Measurements from ENCODE around the gene FTSJ3.

DNA sequence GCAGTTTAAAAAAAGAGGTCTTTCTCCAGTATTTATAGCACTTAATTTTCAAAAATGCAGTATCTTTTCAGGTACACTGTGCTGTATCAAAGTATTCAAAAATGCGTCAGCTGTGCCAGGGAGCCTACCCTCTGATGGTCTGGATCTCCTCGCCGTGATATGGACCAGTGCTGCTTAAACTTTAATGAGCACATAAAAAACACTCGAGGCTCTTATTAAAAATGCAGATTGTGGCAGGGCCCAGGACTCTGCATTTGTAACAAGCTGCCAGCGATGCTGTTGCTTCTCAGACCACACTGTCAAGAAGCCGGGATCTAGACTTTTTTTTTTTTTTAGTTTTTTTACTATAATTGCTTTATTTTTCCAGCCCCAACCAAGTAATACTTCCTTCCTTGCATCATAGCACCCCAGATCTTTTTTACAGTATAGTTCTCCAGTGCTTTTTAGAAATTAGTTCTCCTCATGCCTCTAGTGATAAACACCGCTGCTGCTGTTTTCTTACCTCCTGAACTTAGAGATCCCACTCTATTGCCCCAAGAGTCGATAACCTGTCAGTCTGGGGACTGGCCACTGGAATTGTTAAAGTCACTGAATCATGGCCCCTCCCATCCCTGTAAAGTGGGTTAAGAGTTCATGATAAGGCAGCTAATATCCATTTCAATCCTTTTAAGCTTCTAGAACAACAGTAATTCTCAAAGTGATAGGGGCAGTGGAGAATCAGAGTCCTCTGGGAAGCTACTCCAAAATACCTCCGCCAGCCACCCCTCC, 16.6 kb upstream of the FTSJ3 start:
- TF ChIP-seq, protein P1, sequence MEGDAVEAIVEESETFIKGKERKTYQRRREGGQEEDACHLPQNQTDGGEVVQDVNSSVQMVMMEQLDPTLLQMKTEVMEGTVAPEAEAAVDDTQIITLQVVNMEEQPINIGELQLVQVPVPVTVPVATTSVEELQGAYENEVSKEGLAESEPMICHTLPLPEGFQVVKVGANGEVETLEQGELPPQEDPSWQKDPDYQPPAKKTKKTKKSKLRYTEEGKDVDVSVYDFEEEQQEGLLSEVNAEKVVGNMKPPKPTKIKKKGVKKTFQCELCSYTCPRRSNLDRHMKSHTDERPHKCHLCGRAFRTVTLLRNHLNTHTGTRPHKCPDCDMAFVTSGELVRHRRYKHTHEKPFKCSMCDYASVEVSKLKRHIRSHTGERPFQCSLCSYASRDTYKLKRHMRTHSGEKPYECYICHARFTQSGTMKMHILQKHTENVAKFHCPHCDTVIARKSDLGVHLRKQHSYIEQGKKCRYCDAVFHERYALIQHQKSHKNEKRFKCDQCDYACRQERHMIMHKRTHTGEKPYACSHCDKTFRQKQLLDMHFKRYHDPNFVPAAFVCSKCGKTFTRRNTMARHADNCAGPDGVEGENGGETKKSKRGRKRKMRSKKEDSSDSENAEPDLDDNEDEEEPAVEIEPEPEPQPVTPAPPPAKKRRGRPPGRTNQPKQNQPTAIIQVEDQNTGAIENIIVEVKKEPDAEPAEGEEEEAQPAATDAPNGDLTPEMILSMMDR (conservative IDR thresholded peaks at IDR 0.05) = no peak
- no peak for TF ChIP-seq ZFX (IDR thresholded peaks at IDR 0.05)

All from C4-2B (cell line).